C4-2B (cell line): ENCODE measurements around the gene SIGLEC7.

Experiments used
- H3K27ac ChIP-seq: fragments of 450-650 bp; 2 replicates; pipeline ENCODE4 v1.5.1; 2017
- ZFX ChIP-seq: fragments of 450-650 bp; IDR thresholded peaks from 2 replicates; pipeline ENCODE4 v1.6.1; 2017
- TF ChIP-seq, protein P1 (sequence below): fragments of 450-650 bp; conservative IDR thresholded peaks from 2 replicates; pipeline ENCODE4 v1.5.1; 2017; ENCODE audit warnings: mild to moderate bottlenecking

The SIGLEC7 gene

DNA sequence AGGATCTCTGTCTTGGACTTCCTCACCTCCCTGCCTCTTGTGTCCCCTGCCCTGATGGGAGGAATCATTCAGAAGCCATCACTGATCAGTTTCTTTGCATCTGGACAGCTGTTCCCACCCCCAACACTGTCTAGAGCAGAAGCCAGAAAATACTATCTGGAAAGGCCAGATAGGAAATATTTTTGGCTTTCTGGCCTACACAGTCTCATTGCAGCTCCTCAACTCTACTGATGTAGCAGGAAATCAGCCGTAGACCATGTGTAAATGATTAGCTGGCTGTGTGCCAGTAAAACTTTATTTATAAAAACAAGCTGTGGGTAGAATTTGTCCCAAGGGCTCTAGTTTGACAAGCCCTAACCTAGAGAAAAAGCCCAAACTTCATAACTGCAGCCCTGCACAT is 5.6 kb downstream of the SIGLEC7 start:
- TF ChIP-seq, protein P1, sequence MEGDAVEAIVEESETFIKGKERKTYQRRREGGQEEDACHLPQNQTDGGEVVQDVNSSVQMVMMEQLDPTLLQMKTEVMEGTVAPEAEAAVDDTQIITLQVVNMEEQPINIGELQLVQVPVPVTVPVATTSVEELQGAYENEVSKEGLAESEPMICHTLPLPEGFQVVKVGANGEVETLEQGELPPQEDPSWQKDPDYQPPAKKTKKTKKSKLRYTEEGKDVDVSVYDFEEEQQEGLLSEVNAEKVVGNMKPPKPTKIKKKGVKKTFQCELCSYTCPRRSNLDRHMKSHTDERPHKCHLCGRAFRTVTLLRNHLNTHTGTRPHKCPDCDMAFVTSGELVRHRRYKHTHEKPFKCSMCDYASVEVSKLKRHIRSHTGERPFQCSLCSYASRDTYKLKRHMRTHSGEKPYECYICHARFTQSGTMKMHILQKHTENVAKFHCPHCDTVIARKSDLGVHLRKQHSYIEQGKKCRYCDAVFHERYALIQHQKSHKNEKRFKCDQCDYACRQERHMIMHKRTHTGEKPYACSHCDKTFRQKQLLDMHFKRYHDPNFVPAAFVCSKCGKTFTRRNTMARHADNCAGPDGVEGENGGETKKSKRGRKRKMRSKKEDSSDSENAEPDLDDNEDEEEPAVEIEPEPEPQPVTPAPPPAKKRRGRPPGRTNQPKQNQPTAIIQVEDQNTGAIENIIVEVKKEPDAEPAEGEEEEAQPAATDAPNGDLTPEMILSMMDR, result no peak
- TF ChIP-seq ZFX, result no peak

DNA sequence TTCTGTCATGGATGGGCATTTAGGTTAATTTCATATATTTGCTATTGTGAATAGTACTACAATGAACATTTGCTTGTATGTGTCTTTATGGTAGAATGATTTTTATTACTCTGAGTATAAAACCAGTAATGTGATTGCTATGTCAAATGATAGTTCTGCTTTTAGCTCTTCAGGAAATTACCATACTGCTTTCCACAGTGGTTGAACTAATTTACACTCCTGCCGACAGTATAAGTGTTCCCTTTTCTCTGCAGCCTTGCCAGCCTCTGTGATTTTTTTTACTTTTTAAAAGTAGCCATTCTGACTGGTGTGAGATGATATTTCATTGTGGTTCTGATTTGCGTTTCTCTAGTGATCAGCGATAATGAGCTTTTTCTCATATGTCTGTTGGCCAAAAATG is 6.5 kb downstream of the SIGLEC7 start:
- no peak for TF ChIP-seq ZFX
- TF ChIP-seq, protein P1, result no peak

More for the DNA sequence above, 5.6 kb downstream of the SIGLEC7 start:
- H3K27ac ChIP-seq, result no peak overlapping the region

DNA sequence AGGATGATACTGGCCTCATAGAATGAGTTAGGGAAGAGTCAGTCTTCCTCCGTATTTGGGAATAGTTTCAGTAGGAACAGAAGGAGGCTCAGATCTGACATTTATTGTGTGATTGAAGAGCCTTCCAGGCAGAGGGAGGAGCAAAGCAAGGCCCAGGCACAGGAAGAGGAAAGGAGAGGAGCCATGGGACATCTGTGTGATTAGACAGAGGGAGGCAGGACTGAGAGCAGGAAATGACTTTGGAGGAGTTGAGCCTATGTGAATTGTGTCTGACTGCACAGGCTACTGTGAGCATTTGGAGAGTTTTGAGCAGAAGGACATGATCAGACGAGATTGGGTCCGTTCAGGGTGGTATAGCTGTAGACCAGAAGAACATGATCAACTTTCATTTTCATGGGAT is 8.5 kb downstream of the SIGLEC7 start:
- TF ChIP-seq ZFX, result no peak
- TF ChIP-seq, protein P1, result no peak
- no peak overlapping the region for H3K27ac ChIP-seq

More for the DNA sequence above, 6.5 kb downstream of the SIGLEC7 start:
- no peak overlapping the region for H3K27ac ChIP-seq

DNA sequence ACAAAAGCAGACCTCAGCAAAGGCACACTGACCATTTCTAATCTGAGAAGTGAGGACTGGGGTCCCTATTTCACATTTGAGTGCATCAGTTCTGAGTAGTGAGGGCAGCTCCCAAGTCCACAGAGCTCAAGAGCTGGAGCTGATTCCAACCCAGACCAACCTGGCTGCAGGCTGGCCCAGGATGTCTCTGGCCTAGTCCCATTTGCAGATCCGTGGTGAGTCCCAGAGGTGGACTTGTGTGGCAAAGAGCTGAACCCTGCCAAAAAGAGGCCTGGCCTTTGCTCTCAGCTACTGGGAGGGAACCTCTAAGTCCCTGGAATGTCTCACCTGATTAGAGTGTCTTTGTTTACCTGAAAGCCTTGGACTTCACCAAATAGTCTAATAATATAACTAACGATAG is 14.6 kb downstream of the SIGLEC7 start:
- no peak overlapping the region for H3K27ac ChIP-seq
- TF ChIP-seq, protein P1, result no peak
- no peak for TF ChIP-seq ZFX

DNA sequence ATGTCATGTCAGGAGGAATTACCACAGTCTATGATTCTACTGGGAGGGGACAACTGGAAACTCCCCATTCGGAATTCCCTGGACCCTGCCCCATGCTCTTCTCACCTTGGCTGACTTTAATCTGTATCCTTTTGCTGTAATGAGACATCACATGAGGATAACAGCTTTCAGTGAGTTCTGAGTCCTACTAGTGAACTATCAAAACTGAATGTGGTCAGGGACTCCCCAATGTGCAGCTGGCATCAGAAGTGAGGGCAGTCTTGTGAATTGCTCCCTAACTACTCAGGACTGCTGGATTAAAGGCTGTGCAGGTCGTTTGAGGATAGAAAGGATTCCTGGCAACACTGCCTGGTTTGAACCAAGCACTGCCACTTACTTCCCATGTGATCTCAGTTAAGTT is 15.2 kb downstream of the SIGLEC7 start:
- H3K27ac ChIP-seq, result no peak overlapping the region
- TF ChIP-seq, protein P1, result no peak
- TF ChIP-seq ZFX, result no peak

DNA sequence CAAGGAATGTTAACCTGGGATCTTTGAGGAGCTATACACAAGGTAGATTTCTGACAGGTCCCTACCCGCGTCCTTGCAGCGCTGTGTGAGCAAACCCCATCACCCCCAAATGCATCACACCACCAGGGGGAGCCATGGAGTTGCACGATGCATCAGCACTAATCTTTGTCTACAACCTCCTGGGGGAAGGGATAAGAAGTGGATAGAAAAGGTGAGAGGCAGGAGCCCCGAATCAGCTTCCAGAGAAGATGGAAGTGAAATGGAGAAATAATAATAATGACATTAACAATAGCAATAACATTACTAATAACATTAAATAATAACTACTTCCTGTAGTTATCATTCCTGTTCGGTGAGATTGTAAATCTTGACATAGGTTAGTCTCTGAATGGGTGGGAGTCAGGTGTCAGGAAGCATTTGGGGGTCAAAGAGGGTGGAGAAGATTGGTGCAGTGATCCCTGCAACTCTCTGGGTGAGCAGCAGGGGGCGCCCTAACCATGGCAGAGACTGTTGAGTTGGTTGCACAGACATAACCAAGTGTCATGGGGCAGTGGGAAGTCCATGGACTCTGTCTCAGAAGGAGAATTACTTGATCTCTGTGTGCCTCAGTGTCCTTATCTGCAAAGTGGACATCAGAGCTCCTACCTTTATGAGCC is 16.5 kb downstream of the SIGLEC7 start:
- no peak overlapping the region for H3K27ac ChIP-seq
- TF ChIP-seq, protein P1, result peak; percentile 99
- TF ChIP-seq ZFX, result no peak

DNA sequence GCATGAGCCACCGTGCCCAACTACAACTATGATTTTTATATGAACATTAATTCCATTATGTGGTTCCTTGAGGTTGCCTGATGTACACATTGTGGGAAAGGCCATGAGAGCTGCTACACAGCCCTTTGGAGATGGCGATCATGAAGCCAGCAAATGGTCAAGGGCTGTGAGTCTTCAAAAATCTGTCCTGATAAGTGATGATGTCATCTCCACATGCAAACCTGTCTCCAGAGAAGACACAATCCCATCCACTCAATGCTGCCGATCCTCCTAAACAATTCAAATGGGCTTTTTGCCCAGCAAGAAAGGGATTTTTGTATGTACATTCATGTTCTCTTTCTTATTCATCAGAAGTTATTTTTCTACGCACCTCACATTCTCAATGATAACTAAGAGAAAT is 17.6 kb downstream of the SIGLEC7 start:
- no peak overlapping the region for H3K27ac ChIP-seq
- no peak for TF ChIP-seq ZFX

DNA sequence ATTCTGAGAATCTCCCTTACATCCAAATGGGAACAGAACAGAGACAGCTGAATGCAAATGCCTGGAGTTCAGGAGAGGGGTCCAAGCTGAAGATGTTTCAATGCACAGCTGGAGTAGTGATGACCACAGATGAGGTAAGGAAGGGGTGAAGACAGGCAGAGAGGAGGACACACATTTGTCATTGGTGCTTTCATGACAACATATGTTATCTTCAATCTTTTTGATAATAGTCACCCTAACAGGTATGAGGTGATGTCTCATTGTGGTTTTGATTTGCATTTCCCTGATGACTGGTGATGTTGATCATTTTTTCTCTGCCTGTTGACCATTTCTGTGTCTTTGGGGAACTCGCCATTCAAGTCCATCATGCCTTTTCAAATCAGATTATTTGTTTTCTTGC is 19.2 kb downstream of the SIGLEC7 start:
- TF ChIP-seq, protein P1, result no peak
- no peak for TF ChIP-seq ZFX
- H3K27ac ChIP-seq, result no peak overlapping the region
